ENCODE results near the gene CTSO. TPM values are rescaled to one million over a fixed set of nuclear protein-coding genes. Genes with fewer than 3 reads are reported as not detected.

The CTSO gene
- total RNA-seq, 1 experiment from 2014 or later, result 2.9 TPM

DNA sequence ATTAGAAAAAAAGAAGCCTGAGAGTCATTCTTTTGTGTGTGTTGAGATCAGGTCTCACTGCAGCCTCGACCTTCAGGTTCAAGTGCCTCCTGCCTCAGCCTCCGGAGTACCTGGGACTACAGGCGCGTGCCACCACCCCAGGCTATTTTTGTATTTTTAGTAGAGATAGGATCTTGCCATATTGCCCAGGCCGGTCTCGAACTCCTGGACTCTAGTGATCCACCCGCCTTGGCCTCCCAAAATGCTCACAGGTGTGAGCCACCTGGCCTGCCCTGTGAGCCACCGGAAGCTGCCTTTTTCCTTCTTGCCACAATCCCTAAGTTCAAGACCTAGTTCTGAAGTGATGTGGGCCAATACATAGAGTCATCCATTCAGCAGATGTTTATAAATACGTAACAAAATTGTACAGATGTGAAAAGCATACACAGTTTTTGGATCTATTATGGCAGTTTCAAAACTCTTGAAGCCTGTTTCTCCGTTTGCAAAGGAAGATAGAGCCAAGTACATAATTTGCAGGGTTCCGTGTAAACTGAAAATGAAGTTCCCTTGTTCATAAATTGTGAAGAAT lies 536 bp upstream of the CTSO start:
- BruUV-seq (replicated peaks), result no TSS peak
- no peaks in the 10 kb centered on the region for H3K36me3 Mint-ChIP-seq (ENCODE audit: insufficient read depth, unreplicated experiment)
- H3K4me1 ChIP-seq, result peaks cover 23% of the 10 kb centered on the region
- no peaks in the 10 kb centered on the region; the same call in 1 of the 2 replicates for H3K36me3 ChIP-seq (ENCODE audit: control insufficient read depth, insufficient read depth, low read length)
- H3K4me1 Mint-ChIP-seq (ENCODE audit: low read depth, unreplicated experiment), result peaks cover 10% of the 10 kb centered on the region
- POLR2A ChIA-PET, result interaction anchor here (1.6 kb wide), 1 partner anchor 144 kb away, joined by 5 read pairs; no protein-coding TSS in a partner anchor
- no peaks in the 10 kb centered on the region for H3K9me3 ChIP-seq
- no peaks in the 10 kb centered on the region for H3K9me3 Mint-ChIP-seq (ENCODE audit: unreplicated experiment)
- no peak for DNase-seq
- CTCF ChIA-PET, result interaction anchor here (1.1 to 2.5 kb wide), 2 partner anchors 11 to 144 kb away, joined by 3 to 19 read pairs; no protein-coding TSS in a partner anchor
- H3K27me3 Mint-ChIP-seq (ENCODE audit: insufficient read depth, unreplicated experiment), result no peaks in the 10 kb centered on the region
- TF ChIP-seq, protein P1, sequence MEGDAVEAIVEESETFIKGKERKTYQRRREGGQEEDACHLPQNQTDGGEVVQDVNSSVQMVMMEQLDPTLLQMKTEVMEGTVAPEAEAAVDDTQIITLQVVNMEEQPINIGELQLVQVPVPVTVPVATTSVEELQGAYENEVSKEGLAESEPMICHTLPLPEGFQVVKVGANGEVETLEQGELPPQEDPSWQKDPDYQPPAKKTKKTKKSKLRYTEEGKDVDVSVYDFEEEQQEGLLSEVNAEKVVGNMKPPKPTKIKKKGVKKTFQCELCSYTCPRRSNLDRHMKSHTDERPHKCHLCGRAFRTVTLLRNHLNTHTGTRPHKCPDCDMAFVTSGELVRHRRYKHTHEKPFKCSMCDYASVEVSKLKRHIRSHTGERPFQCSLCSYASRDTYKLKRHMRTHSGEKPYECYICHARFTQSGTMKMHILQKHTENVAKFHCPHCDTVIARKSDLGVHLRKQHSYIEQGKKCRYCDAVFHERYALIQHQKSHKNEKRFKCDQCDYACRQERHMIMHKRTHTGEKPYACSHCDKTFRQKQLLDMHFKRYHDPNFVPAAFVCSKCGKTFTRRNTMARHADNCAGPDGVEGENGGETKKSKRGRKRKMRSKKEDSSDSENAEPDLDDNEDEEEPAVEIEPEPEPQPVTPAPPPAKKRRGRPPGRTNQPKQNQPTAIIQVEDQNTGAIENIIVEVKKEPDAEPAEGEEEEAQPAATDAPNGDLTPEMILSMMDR (IDR thresholded peaks at IDR 0.05; ENCODE audit: insufficient read depth in 1 of 2, low read depth in 1 of 2, low read length in 1 of 2, severe bottlenecking in 1 of 2, unreplicated experiment in 1 of 2), result no peak
- intact Hi-C loops (cut with micrococcal nuclease; ENCODE audit: unreplicated experiment), result no loop called here
- peak overlapping the region; percentile 99 for H3K4me3 Mint-ChIP-seq (ENCODE audit: unreplicated experiment)
- H3K27me3 ChIP-seq (replicated peaks; ENCODE audit: control insufficient read depth, insufficient read depth, low read length), result no peaks in the 10 kb centered on the region
- peak overlapping the region; percentile 96 for H3K27ac Mint-ChIP-seq (ENCODE audit: unreplicated experiment)
- H3K4me3 ChIP-seq (ENCODE audit: low read depth, low read length), result peak overlapping the region; percentile 59

DNA sequence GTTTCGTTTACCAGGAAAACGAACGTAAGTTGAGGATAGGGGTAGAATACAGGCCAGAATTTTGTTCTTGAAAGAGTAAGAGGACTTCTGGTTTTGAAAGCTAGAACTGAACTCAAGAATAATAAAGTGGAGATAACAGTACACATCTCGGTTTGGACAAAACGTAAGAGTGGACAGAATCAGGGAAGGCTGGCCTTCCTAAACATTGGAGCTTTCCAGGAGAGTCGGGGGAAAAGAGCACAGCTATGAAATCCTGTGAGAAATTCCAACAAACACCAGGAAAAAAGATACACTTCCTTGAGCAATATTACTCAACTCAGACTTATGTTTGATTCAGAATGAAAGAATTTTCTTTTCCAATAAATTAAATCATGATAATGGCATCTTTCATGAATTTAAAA lies 1.2 kb downstream of the CTSO start:
- no peaks in the 10 kb centered on the region for H3K27me3 Mint-ChIP-seq (ENCODE audit: insufficient read depth, unreplicated experiment)
- POLR2A ChIA-PET, result interaction anchor here (1.2 to 1.6 kb wide), 2 partner anchors 104 to 142 kb away, joined by 3 to 5 read pairs; no protein-coding TSS in a partner anchor
- peak overlapping the region; percentile 67 for H3K27ac Mint-ChIP-seq (ENCODE audit: unreplicated experiment)

DNA sequence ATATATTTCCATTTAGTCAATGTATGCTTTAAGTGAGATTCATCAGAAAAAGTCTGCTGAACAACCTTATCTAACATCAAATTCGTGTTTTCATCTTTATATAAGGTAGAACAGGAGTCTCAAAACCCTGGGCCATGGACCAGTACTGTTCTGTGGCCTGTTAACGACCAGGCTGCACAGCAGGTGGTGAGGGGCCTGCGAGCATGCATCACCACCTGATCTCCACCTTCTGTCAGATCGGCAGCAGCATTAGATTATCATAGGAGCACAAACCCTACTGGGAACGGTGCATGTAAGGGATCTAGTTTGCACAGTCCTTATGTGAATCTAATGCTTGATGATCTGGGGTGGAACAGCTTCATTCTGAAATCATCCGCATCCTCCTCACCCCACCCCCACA lies 3.2 kb downstream of the CTSO start:
- peaks cover 38% of the 10 kb centered on the region for H3K4me1 ChIP-seq
- H3K36me3 Mint-ChIP-seq (ENCODE audit: insufficient read depth, unreplicated experiment), result no peaks in the 10 kb centered on the region
- no TSS peak for BruUV-seq (replicated peaks)
- no peaks in the 10 kb centered on the region for H3K27me3 Mint-ChIP-seq (ENCODE audit: insufficient read depth, unreplicated experiment)
- no peaks in the 10 kb centered on the region for H3K27me3 ChIP-seq (replicated peaks; ENCODE audit: control insufficient read depth, insufficient read depth, low read length)
- intact Hi-C loops (cut with micrococcal nuclease; ENCODE audit: unreplicated experiment), result no loop called here
- no peak for DNase-seq
- peaks cover 23% of the 10 kb centered on the region for H3K4me1 Mint-ChIP-seq (ENCODE audit: low read depth, unreplicated experiment)
- no peaks in the 10 kb centered on the region for H3K9me3 Mint-ChIP-seq (ENCODE audit: unreplicated experiment)
- H3K27ac Mint-ChIP-seq (ENCODE audit: unreplicated experiment), result no peak overlapping the region
- POLR2A ChIA-PET, result no interaction called here
- CTCF ChIA-PET, result no interaction called here
- no peak overlapping the region for H3K4me3 ChIP-seq (ENCODE audit: low read depth, low read length)
- no peak overlapping the region for H3K4me3 Mint-ChIP-seq (ENCODE audit: unreplicated experiment)
- H3K36me3 ChIP-seq (ENCODE audit: control insufficient read depth, insufficient read depth, low read length), result no peaks in the 10 kb centered on the region
- TF ChIP-seq, protein P1 (IDR thresholded peaks at IDR 0.05; ENCODE audit: insufficient read depth in 1 of 2, low read depth in 1 of 2, low read length in 1 of 2, severe bottlenecking in 1 of 2, unreplicated experiment in 1 of 2), result no peak
- H3K9me3 ChIP-seq, result no peaks in the 10 kb centered on the region; the same call in 1 of the 2 replicates

More for the DNA sequence above, 1.2 kb downstream of the CTSO start:
- H3K4me3 ChIP-seq (ENCODE audit: low read depth, low read length), result no peak overlapping the region
- TF ChIP-seq, protein P1 (IDR thresholded peaks at IDR 0.05; ENCODE audit: insufficient read depth in 1 of 2, low read depth in 1 of 2, low read length in 1 of 2, severe bottlenecking in 1 of 2, unreplicated experiment in 1 of 2), result no peak
- H3K36me3 ChIP-seq (ENCODE audit: control insufficient read depth, insufficient read depth, low read length), result no peaks in the 10 kb centered on the region; the same call in 1 of the 2 replicates
- Mint-ChIP-seq H3K9me3 (ENCODE audit: unreplicated experiment) (no peaks in the 10 kb centered on the region), H3K4me3 (ENCODE audit: unreplicated experiment) (peak overlapping the region; percentile 59), H3K36me3 (ENCODE audit: insufficient read depth, unreplicated experiment) (no peaks in the 10 kb centered on the region), H3K4me1 (ENCODE audit: low read depth, unreplicated experiment) (peaks cover 21% of the 10 kb centered on the region)
- H3K4me1 ChIP-seq, result peaks cover 38% of the 10 kb centered on the region
- DNase-seq, result no peak
- CTCF ChIA-PET, result interaction anchor here (2.5 kb wide), 1 partner anchor 142 kb away, joined by 19 read pairs; no protein-coding TSS in a partner anchor
- no peaks in the 10 kb centered on the region for H3K9me3 ChIP-seq
- BruUV-seq (replicated peaks), result no TSS peak
- no peaks in the 10 kb centered on the region for H3K27me3 ChIP-seq (replicated peaks; ENCODE audit: control insufficient read depth, insufficient read depth, low read length)
- intact Hi-C loops (cut with micrococcal nuclease; ENCODE audit: unreplicated experiment), result loop anchor here (2.0 kb wide), 1 partner anchor 548 kb away; no protein-coding TSS in a partner anchor

Measured in Caco-2 (cell line).